Measurements from ENCODE around the gene AGRP. TPM values are rescaled to one million over a fixed set of nuclear protein-coding genes. Genes with fewer than 3 reads are reported as not detected.

AGRP gene, protein sequence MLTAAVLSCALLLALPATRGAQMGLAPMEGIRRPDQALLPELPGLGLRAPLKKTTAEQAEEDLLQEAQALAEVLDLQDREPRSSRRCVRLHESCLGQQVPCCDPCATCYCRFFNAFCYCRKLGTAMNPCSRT
- total RNA-seq: not detected

DNA sequence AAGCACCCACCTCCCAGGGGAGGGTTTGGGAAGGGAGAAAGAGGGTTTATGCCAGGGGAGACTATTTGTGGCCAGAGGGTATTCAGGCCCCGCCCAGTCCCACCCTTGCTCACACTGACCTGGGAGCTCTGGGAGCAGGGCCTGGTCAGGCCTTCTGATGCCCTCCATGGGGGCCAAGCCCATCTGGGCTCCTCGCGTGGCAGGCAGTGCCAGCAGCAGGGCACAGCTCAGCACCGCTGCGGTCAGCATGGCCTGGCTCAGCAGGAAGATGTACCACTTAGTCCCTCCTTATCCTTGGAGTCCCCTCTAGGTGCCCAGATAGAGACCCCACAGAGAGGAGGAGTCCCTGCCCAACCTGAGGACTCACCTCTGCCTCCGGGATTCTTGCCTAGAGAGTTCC lies at the start of gene AGRP:
AGRP (minus strand) TSS at position 398 of the 400 bp plus-strand sequence; CDS start at position 249, 149 bp downstream.
- Histone ChIP-seq H3K36me3 (no peaks in the 10 kb centered on the region), H3K27ac (peak within 1 kb of the TSS; percentile 96), H3K4me1 (peaks cover 38% of the 10 kb centered on the region), H3K27me3 (no peaks in the 10 kb centered on the region), H3K9me3 (no peaks in the 10 kb centered on the region), H3K4me3 (peak within 1 kb of the TSS; percentile 84 to 98)
- TF ChIP-seq, protein P1, sequence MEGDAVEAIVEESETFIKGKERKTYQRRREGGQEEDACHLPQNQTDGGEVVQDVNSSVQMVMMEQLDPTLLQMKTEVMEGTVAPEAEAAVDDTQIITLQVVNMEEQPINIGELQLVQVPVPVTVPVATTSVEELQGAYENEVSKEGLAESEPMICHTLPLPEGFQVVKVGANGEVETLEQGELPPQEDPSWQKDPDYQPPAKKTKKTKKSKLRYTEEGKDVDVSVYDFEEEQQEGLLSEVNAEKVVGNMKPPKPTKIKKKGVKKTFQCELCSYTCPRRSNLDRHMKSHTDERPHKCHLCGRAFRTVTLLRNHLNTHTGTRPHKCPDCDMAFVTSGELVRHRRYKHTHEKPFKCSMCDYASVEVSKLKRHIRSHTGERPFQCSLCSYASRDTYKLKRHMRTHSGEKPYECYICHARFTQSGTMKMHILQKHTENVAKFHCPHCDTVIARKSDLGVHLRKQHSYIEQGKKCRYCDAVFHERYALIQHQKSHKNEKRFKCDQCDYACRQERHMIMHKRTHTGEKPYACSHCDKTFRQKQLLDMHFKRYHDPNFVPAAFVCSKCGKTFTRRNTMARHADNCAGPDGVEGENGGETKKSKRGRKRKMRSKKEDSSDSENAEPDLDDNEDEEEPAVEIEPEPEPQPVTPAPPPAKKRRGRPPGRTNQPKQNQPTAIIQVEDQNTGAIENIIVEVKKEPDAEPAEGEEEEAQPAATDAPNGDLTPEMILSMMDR (IDR thresholded peaks at IDR 0.05): no peak
- TF ChIP-seq POLR2AphosphoS5 (IDR thresholded peaks at IDR 0.05; ENCODE audit: insufficient read depth in 1 of 2, low read depth in 1 of 2): no peak
- intact Hi-C loops (cut with DNase I): no loop called here
- DNase-seq (ENCODE audit: extremely low spot score in 2 of 2): no peak

DNA sequence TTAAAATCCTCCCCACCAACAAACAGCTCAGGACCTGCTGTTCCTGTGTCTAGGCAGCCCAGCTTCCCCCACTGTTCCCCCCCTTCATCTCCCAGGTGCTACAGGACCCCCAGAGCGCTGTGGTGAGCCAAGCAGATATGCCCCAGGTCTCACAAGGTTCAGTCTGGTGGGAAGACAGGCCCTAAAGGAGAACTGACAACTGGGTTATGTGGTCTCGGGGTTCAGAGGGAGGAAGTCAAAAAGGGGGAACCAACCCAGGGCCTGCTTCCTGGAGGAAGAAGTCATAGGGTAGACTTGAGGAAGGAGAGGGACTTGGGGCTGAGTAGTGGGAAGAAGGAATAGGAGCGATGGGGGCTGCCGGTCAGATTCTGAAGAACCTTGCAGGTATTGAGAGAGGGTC lies 47.9 kb upstream of the AGRP start:
- Histone ChIP-seq H3K4me3 (peak overlapping the region in 1 of 2 donors; percentile 98), H3K27me3 (no peaks in the 10 kb centered on the region), H3K27ac (peak overlapping the region; percentile 91), H3K4me1 (peaks cover 46% of the 10 kb centered on the region), H3K9me3 (no peaks in the 10 kb centered on the region), H3K36me3 (no peaks in the 10 kb centered on the region)
- TF ChIP-seq POLR2AphosphoS5 (IDR thresholded peaks at IDR 0.05; ENCODE audit: insufficient read depth in 1 of 2, low read depth in 1 of 2) (no peak), POLR2A (IDR thresholded peaks at IDR 0.05) (no peak)
- TF ChIP-seq, protein P1 (IDR thresholded peaks at IDR 0.05): no peak
- intact Hi-C loops (cut with DNase I): no loop called here
- DNase-seq (ENCODE audit: extremely low spot score in 2 of 2): peak; percentile 87 to 91

DNA sequence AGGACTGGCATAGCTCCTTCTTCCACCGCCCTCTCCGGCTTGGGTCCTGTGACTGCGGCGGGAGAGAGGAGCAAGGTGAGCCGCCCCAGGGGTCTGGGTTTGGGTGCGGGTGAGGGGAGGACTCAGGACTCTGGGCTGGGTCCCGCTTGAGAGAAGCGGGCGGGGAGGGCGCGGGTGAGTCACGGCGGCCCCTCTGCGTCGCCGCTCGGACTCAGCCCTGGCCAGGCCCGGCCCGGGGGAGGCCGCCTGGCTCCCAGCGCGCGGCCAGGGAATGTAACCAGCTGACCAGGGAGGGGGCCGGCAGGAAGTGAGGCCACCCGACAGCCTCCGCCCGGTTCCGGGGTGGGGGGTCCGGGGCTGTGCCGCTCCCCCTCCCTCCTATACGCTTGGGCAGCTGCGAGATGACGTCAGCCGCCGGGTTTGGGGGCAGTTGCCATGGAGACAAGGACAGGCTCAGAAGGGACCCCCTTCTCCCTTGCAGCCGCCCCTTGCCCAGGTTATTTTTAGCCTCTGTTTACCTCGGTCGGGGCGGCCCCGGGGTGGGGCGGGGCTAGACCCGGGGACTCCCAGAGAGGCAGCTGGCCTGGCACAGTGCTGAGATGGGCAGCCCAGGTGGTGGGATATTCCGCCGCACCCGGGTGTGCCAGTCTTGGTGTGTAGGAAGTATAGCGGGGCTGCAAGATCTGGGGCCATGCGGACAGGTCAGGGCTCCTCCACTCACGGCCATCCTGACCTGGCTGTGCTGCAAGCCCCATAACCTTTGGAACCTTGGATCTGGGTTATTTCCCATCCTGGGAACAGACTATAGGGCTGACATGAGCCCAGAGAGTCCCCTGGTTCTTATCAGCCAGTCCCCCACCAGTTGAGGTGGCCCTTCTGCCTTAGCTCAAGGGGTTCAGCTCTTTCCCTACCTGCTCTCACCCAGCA lies 46.9 kb upstream of the AGRP start:
- DNase-seq (ENCODE audit: extremely low spot score in 2 of 2): peak in 1 of 2 donors; percentile 91
- H3K36me3 ChIP-seq: no peaks in the 10 kb centered on the region
- peak in 1 of 2 donors; percentile 67 for TF ChIP-seq POLR2A (IDR thresholded peaks at IDR 0.05)
- TF ChIP-seq POLR2AphosphoS5 (IDR thresholded peaks at IDR 0.05; ENCODE audit: insufficient read depth in 1 of 2, low read depth in 1 of 2): peak in 1 of 2 donors; percentile 82
- TF ChIP-seq, protein P1 (IDR thresholded peaks at IDR 0.05): no peak
- peak overlapping the region; percentile 91 for H3K27ac ChIP-seq
- intact Hi-C loops (cut with DNase I): no loop called here
- H3K4me3 ChIP-seq: peak overlapping the region; percentile 79 to 98
- H3K4me1 ChIP-seq: peaks cover 43% of the 10 kb centered on the region
- H3K27me3 ChIP-seq: no peaks in the 10 kb centered on the region
- H3K9me3 ChIP-seq: no peaks in the 10 kb centered on the region

DNA sequence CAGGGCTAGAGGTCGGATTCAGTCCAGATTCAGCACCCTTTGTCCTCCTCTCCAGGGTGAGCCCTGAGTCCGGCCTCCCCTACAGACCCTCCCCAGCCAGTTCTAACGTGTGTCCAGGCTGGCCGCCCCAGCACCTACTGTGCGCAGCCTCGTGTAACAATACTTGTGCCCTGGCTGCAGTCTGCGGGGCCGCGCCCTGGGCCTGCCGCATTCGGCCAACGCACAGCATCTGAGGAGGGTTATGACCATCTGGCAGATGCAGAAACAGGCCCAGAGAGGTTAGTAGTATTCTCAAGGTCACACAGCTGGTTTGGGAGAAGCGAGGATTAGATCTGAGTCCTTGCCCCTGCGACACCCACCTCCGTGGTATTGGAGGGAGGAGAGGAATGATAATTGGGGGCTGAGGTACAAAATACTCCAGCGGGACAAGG lies 46.2 kb upstream of the AGRP start:
- H3K36me3 ChIP-seq: no peaks in the 10 kb centered on the region
- no peaks in the 10 kb centered on the region for H3K9me3 ChIP-seq
- intact Hi-C loops (cut with DNase I): no loop called here
- TF ChIP-seq POLR2A (IDR thresholded peaks at IDR 0.05) (no peak), POLR2AphosphoS5 (IDR thresholded peaks at IDR 0.05; ENCODE audit: insufficient read depth in 1 of 2, low read depth in 1 of 2) (no peak)
- TF ChIP-seq, protein P1 (IDR thresholded peaks at IDR 0.05): no peak
- H3K4me1 ChIP-seq: peaks cover 39% of the 10 kb centered on the region
- peak overlapping the region; percentile 91 for H3K27ac ChIP-seq
- peak overlapping the region; percentile 79 to 98 for H3K4me3 ChIP-seq
- peak in 1 of 2 donors; percentile 87 for DNase-seq (ENCODE audit: extremely low spot score in 2 of 2)
- no peaks in the 10 kb centered on the region for H3K27me3 ChIP-seq

Data from vagina (tissue), 2 donors.